Liver (tissue), 3 donors: ENCODE measurements around the gene SLX9.

Source experiments
- CTCF ChIP-seq: fragments of 150-350 bp; IDR thresholded peaks from 2 replicates; pipeline ENCODE4 v1.5.1; 2017; ENCODE audit warnings: improper control_type of control experiment, low read depth, low read length; ENCODE audit not compliant: missing input control
- TAF1 ChIP-seq: conservative IDR thresholded peaks from 2 replicates; pipeline ENCODE4 v1.6.1; 2016; ENCODE audit warnings: antibody characterized with exemption, mild to moderate bottlenecking
- donor health status: healthy.
- donor health status: healthy.

GRCh38 chr21:44987886-44988606 lies 48.2 kb downstream of the SLX9 start:
- TF ChIP-seq CTCF = no peak
- TF ChIP-seq TAF1 = no peak
